ENCODE data around the gene PPDPF. TPM values are rescaled to one million over a fixed set of nuclear protein-coding genes. Genes with fewer than 3 reads are reported as not detected.
"Not testable (repeated sequence)": the region's sequence is repeated elsewhere in the genome, so short reads cannot be mapped to it uniquely, and the experiment has no call there.

Gene PPDPF
- polyA plus RNA-seq, 3 donors, result 13.4 to 39.9 (median 26.1) TPM

DNA sequence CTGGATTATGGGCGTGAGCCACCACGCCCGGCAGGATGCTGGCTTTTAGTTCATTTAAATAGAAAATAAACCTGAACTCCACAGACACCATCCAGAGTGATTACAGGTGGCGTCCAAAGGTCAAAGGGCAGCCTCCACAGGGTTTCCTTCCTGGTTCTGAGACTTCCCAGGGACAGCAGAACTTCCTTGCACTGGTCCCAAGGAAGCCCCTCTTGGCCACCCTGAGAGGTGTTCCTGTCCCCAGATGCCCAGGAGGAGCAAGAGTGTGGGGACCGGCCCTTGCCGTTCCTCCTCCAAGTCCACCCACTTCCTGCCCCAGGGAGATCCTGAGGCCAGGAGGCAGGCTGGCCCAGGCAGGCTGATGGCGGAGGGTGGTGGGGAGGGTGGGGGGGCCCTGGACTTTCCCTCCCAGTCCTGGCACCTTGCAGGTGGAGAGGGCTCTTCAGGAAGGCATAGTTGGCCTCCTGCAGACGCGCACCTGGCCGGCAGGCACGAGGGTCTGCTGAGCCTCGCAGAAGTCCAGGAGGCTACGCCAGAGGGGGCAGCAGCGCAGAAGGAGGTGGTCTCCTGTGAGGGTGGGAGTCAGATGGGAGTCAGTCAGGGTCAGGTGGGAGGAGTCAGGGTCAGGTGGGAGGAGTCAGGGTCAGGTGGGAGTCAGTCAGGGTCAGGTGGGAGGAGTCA lies 38.4 kb downstream of the PPDPF start:
- no peak overlapping the region for H3K27ac Mint-ChIP-seq
- no peak for DNase-seq

DNA sequence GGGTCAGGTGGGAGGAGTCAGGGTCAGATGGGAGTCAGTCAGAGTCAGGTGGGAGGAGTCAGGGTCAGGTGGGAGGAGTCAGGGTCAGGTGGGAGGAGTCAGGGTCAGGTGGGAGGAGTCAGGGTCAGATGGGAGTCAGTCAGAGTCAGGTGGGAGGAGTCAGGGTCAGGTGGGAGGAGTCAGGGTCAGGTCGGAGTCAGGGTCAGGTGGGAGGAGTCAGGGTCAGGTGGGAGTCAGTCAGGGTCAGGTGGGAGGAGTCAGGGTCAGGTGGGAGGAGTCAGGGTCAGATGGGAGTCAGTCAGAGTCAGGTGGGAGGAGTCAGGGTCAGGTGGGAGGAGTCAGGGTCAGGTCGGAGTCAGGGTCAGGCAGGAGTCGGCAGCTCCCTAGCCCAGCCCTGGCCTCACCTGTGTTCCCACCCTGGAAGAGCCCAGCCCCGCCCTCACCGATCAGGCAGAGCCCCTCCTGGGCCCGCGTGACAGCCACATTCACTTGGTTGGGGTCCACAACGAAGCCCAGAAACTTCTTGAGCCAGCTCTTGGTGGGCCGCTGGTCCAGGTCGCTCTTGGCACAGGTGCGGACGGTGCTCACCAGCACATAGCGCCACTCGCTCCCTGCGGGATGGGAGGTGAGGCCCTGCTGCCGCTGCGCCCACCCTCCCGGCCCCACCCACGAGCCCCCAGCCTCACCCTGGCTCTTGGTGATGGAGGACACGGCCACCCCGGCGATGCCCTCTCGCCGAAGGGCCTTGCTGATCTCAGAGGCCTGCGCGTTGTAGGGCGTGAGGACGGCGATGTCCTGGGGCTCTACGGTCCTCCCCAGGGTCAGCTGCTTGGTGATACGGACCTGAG lies 39.1 kb downstream of the PPDPF start:
- not testable (repeated sequence) for H3K79me2 ChIP-seq (ENCODE audit: insufficient read depth, low read length); DNase-seq; H3K9ac ChIP-seq (ENCODE audit: insufficient read depth, low read length, poor library complexity, severe bottlenecking); H3K27ac ChIP-seq (ENCODE audit: low read depth in 1 of 2, low read length in 2 of 2); H3K27ac Mint-ChIP-seq; H3K4me1 ChIP-seq (ENCODE audit: control insufficient read depth in 1 of 2, insufficient read depth in 2 of 2, low read length in 2 of 2); H2AFZ ChIP-seq (ENCODE audit: insufficient read depth, low read depth, low read length, poor library complexity, severe bottlenecking); H3K4me3 Mint-ChIP-seq; H3K4me2 ChIP-seq (replicated peaks; ENCODE audit: extremely low read depth, low read length, poor library complexity, severe bottlenecking); H3K4me1 Mint-ChIP-seq; H3K9me3 ChIP-seq (replicated peaks in 1 of 2; ENCODE audit: control insufficient read depth in 1 of 2, insufficient read depth in 1 of 2, low read length in 2 of 2); H3K4me3 ChIP-seq (replicated peaks in 1 of 3; ENCODE audit: low read depth in 2 of 3, low read length in 3 of 3)
- peaks cover 0 to 17% (median 4%) of the 10 kb centered on the region in 7 donors for H3K9me3 Mint-ChIP-seq
- H3K27me3 Mint-ChIP-seq (ENCODE audit: low read depth in 3 of 3), result peaks cover 12 to 73% (median 52%) of the 10 kb centered on the region in 3 donors
- H3K36me3 Mint-ChIP-seq, result peaks cover 30 to 56% of the 10 kb centered on the region in 2 donors
- peaks cover 0 to 51% of the 10 kb centered on the region in 2 donors for H3K27me3 ChIP-seq (ENCODE audit: control insufficient read depth in 2 of 2, insufficient read depth in 2 of 2, low read length in 2 of 2)
- 97% methylated on average over 27 of the region's 31 CpGs for WGBS (ENCODE audit: insufficient coverage)
- peaks cover 26 to 51% of the 10 kb centered on the region in 2 donors for H3K36me3 ChIP-seq (replicated peaks in 1 of 2; ENCODE audit: control insufficient read depth in 1 of 2, insufficient read depth in 2 of 2, low read length in 2 of 2)
- peaks cover 84% of the 10 kb centered on the region for H4K20me1 ChIP-seq (ENCODE audit: insufficient read depth, low read length)
- intact Hi-C loops (cut with micrococcal nuclease), result loop anchor here in 1 of 2 donors (10.0 kb wide), 1 partner anchor 335 kb away; the partner anchor contains the start of gene DNAJC5

More for the DNA sequence above, 38.4 kb downstream of the PPDPF start:
- Histone ChIP-seq H3K27me3 (ENCODE audit: control insufficient read depth in 2 of 2, insufficient read depth in 2 of 2, low read length in 2 of 2) (peaks cover 2 to 52% of the 10 kb centered on the region in 2 donors), H3K36me3 (replicated peaks in 1 of 2; ENCODE audit: control insufficient read depth in 1 of 2, insufficient read depth in 2 of 2, low read length in 2 of 2) (peaks cover 22 to 44% of the 10 kb centered on the region in 2 donors), H3K27ac (ENCODE audit: low read depth in 1 of 2, low read length in 2 of 2) (no peak overlapping the region), H3K9ac (ENCODE audit: insufficient read depth, low read length, poor library complexity, severe bottlenecking) (no peak overlapping the region), H3K9me3 (replicated peaks in 1 of 2; ENCODE audit: control insufficient read depth in 1 of 2, insufficient read depth in 1 of 2, low read length in 2 of 2) (no peaks in the 10 kb centered on the region), H4K20me1 (ENCODE audit: insufficient read depth, low read length) (peaks cover 79% of the 10 kb centered on the region), H3K79me2 (ENCODE audit: insufficient read depth, low read length) (no peaks in the 10 kb centered on the region), H3K4me2 (replicated peaks; ENCODE audit: extremely low read depth, low read length, poor library complexity, severe bottlenecking) (no peak overlapping the region), H3K4me1 (ENCODE audit: control insufficient read depth in 1 of 2, insufficient read depth in 2 of 2, low read length in 2 of 2) (peaks cover under 1 to 3% of the 10 kb centered on the region in 2 donors), H2AFZ (ENCODE audit: insufficient read depth, low read depth, low read length, poor library complexity, severe bottlenecking) (no peak overlapping the region), H3K4me3 (replicated peaks in 1 of 3; ENCODE audit: low read depth in 2 of 3, low read length in 3 of 3) (no peak overlapping the region)
- peaks cover 16 to 73% (median 53%) of the 10 kb centered on the region in 3 donors for H3K27me3 Mint-ChIP-seq (ENCODE audit: low read depth in 3 of 3)
- TF ChIP-seq, protein P1, sequence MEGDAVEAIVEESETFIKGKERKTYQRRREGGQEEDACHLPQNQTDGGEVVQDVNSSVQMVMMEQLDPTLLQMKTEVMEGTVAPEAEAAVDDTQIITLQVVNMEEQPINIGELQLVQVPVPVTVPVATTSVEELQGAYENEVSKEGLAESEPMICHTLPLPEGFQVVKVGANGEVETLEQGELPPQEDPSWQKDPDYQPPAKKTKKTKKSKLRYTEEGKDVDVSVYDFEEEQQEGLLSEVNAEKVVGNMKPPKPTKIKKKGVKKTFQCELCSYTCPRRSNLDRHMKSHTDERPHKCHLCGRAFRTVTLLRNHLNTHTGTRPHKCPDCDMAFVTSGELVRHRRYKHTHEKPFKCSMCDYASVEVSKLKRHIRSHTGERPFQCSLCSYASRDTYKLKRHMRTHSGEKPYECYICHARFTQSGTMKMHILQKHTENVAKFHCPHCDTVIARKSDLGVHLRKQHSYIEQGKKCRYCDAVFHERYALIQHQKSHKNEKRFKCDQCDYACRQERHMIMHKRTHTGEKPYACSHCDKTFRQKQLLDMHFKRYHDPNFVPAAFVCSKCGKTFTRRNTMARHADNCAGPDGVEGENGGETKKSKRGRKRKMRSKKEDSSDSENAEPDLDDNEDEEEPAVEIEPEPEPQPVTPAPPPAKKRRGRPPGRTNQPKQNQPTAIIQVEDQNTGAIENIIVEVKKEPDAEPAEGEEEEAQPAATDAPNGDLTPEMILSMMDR (IDR thresholded peaks at IDR 0.05), result no peak
- intact Hi-C loops (cut with micrococcal nuclease), result no loop called here
- peaks cover 0 to 15% (median 2%) of the 10 kb centered on the region in 7 donors for H3K9me3 Mint-ChIP-seq
- 100% methylated on average over 4 of the region's 14 CpGs for WGBS (ENCODE audit: insufficient coverage)
- H3K4me1 Mint-ChIP-seq, result peaks cover 3% of the 10 kb centered on the region
- peaks cover 26 to 50% of the 10 kb centered on the region in 2 donors for H3K36me3 Mint-ChIP-seq
- peak overlapping the region in 1 of 2 donors; percentile 30 for H3K4me3 Mint-ChIP-seq
